DND-41 (cell line): Measurements from ENCODE around the gene MRPL55.

Source experiments
- EZH2 ChIP-seq: IDR thresholded peaks from 3 replicates; pipeline ENCODE4 v1.6.1; 2012; ENCODE audit warnings: borderline replicate concordance, low read depth, mild to moderate bottlenecking, moderate library complexity, low read length, inconsistent platforms; ENCODE audit not compliant: severe bottlenecking
- TF ChIP-seq, protein P1 (sequence below): IDR thresholded peaks from 2 replicates; pipeline ENCODE4 v1.5.1; 2012; ENCODE audit warnings: borderline replicate concordance, low read length, moderate library complexity, mild to moderate bottlenecking; ENCODE audit not compliant: poor library complexity, severe bottlenecking; ENCODE audit errors: extremely low read depth

DNA sequence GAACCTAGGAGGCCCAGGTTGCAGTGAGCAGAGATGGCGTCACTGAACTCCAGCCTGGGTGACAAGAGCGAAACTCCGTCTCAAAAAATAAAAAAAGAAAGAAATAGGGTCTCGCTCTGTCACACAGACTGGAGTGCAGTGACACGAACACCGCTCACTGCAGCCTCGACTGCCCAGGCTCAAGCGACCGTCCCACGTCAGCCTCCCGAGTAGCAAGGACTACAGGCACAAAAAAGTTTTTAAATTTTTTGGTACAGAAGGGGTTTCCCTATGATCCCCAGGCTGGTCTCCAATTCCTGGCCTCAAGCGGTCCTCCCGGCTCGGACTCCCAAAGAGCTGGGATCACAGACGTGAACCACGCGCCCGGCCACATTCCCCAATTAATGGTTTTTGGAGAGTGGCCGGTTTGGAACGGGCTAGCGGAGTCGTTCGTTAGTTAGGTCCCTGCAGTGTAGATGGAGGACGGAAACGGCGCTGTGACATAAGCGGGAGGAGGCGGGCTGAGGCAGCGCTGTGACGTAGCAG is 30.4 kb upstream of the MRPL55 start:
- TF ChIP-seq, protein P1, sequence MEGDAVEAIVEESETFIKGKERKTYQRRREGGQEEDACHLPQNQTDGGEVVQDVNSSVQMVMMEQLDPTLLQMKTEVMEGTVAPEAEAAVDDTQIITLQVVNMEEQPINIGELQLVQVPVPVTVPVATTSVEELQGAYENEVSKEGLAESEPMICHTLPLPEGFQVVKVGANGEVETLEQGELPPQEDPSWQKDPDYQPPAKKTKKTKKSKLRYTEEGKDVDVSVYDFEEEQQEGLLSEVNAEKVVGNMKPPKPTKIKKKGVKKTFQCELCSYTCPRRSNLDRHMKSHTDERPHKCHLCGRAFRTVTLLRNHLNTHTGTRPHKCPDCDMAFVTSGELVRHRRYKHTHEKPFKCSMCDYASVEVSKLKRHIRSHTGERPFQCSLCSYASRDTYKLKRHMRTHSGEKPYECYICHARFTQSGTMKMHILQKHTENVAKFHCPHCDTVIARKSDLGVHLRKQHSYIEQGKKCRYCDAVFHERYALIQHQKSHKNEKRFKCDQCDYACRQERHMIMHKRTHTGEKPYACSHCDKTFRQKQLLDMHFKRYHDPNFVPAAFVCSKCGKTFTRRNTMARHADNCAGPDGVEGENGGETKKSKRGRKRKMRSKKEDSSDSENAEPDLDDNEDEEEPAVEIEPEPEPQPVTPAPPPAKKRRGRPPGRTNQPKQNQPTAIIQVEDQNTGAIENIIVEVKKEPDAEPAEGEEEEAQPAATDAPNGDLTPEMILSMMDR: no peak
- no peak for TF ChIP-seq EZH2
